H1 (cell line): ENCODE measurements around the gene PHYHD1. TPM values are rescaled to one million over a fixed set of nuclear protein-coding genes. Genes with fewer than 3 reads are reported as not detected.

ENCODE experiments used
- BCL11A ChIP-seq, 2 experiments: IDR thresholded peaks; one replicate each; pipeline ENCODE4 v1.6.1; 2011; ENCODE audit warnings: low read depth in 2 of 2, low read length in 2 of 2, mild to moderate bottlenecking in 2 of 2
- BRCA1 ChIP-seq: IDR thresholded peaks from 2 replicates; pipeline ENCODE4 v1.6.1; 2012; ENCODE audit warnings: low read depth, low read length, improper control_type of control experiment
- CBX8 ChIP-seq: fragments of 300-800, 300-1000 bp; sonication (generic); IDR thresholded peaks from 2 replicates; pipeline ENCODE4 v1.7.1; 2016; ENCODE audit warnings: low read depth, low read length, borderline replicate concordance
- CHD2 ChIP-seq: IDR thresholded peaks from 2 replicates; pipeline ENCODE4 v1.6.1; 2012; ENCODE audit warnings: low read length, improper control_type of control experiment
- CTBP2 ChIP-seq: IDR thresholded peaks from 2 replicates; pipeline ENCODE4 v1.7.0; 2011; ENCODE audit warnings: borderline replicate concordance, mild to moderate bottlenecking, moderate library complexity, mixed read lengths, low read length; ENCODE audit not compliant: insufficient read depth, insufficient read length
- CTCF ChIP-seq, 3 experiments: IDR thresholded peaks; 1 replicate in 2 of 3; 2 replicates in 1 of 3; pipeline versions ENCODE4 v1.5.1 to v1.6.1; 2011; ENCODE audit warnings: low read length in 3 of 3, mild to moderate bottlenecking in 3 of 3, inconsistent platforms in 2 of 3, low read depth in 1 of 3, moderate library complexity in 1 of 3; ENCODE audit not compliant: insufficient read depth in 1 of 3; ENCODE audit errors: control extremely low read depth in 1 of 3
- E2F6 ChIP-seq: IDR thresholded peaks from 2 replicates; pipeline ENCODE4 v1.6.1; 2012; ENCODE audit warnings: inconsistent platforms
- EGR1 ChIP-seq: IDR thresholded peaks from 2 replicates; pipeline ENCODE4 v1.6.1; 2011; ENCODE audit warnings: low read depth, low read length, borderline replicate concordance
- EZH2 ChIP-seq: fragments of 200-600 bp; sonication (generic); IDR thresholded peaks from 2 replicates; pipeline ENCODE4 v1.7.1; 2012; ENCODE audit warnings: low read depth, mild to moderate bottlenecking, moderate library complexity, low read length, inconsistent platforms; ENCODE audit not compliant: severe bottlenecking
- GABPA ChIP-seq: IDR thresholded peaks from 2 replicates; pipeline ENCODE4 v1.6.1; 2011; ENCODE audit warnings: mild to moderate bottlenecking, low read length, moderate library complexity, borderline replicate concordance; ENCODE audit not compliant: insufficient read depth
- JUN ChIP-seq: IDR thresholded peaks from 2 replicates; pipeline ENCODE4 v1.6.1; 2011; ENCODE audit warnings: low read depth, mild to moderate bottlenecking, improper control_type of control experiment, low read length
- KDM4A ChIP-seq: IDR thresholded peaks from one replicate; pipeline ENCODE4 v1.7.1; 2012; ENCODE audit warnings: low read depth, mild to moderate bottlenecking, moderate library complexity, low read length, inconsistent platforms; ENCODE audit not compliant: severe bottlenecking
- MAFK ChIP-seq: IDR thresholded peaks from 2 replicates; pipeline ENCODE4 v1.6.1; 2012; ENCODE audit warnings: low read depth, mild to moderate bottlenecking, improper control_type of control experiment, low read length
- POLR2A ChIP-seq, 2 experiments: IDR thresholded peaks; 1 replicate in 1 of 2; 2 replicates in 1 of 2; pipeline ENCODE4 v1.6.1; 2011; ENCODE audit warnings: low read depth in 2 of 2, low read length in 2 of 2, mild to moderate bottlenecking in 2 of 2; ENCODE audit errors: control extremely low read depth in 1 of 2
- POLR2AphosphoS5 ChIP-seq: IDR thresholded peaks from 2 replicates; pipeline ENCODE4 v1.6.1; 2011; ENCODE audit warnings: low read depth, low read length
- RFX5 ChIP-seq: IDR thresholded peaks from 2 replicates; pipeline ENCODE4 v1.6.1; 2011; ENCODE audit warnings: low read depth, low read length, improper control_type of control experiment, borderline replicate concordance
- SIN3A ChIP-seq, 2 experiments: IDR thresholded peaks in 1 of 2; conservative IDR thresholded peaks in 1 of 2; 2 replicates each; pipeline ENCODE4 v1.6.1; 2011 to 2012; ENCODE audit warnings: low read length in 2 of 2, improper control_type of control experiment in 1 of 2, low read depth in 1 of 2, mild to moderate bottlenecking in 1 of 2
- TAF1 ChIP-seq: IDR thresholded peaks from 2 replicates; pipeline ENCODE4 v1.6.1; 2011; ENCODE audit warnings: mild to moderate bottlenecking, low read depth, low read length
- TCF12 ChIP-seq: IDR thresholded peaks from 2 replicates; pipeline ENCODE4 v1.6.1; 2011; ENCODE audit warnings: low read depth, mild to moderate bottlenecking, low read length
- YY1 ChIP-seq: IDR thresholded peaks from 2 replicates; pipeline ENCODE4 v1.6.1; 2011; ENCODE audit warnings: low read depth, mild to moderate bottlenecking, low read length
- ZNF274 ChIP-seq: IDR thresholded peaks from 2 replicates; pipeline ENCODE4 v1.7.0; 2012; ENCODE audit warnings: low read length, borderline replicate concordance; ENCODE audit errors: extremely low read depth
- polyA plus RNA-seq, 7 experiments: library from polyadenylated mRNA; depleted of rRNA in 3 of 7; stranded (reverse) in 5 of 7; unstranded in 2 of 7; fragments of >200 nt in 5 of 7; fragments of 200-250 nt in 2 of 7; gene quantifications; 1 replicate in 5 of 7; 2 replicates in 1 of 7; 4 replicates in 1 of 7; pipeline versions ENCODE4 v1.2.1 to v1.2.3, GENCODE V29; 2011 to 2013; ENCODE audit warnings: missing spikeins in 2 of 7, mixed read lengths in 2 of 7
- total RNA-seq: library from RNA; stranded (reverse); fragmentation: NEBNext Ultra II Directional; extraction: Animal tissue kit (Norgen Biotek cat#: 25700); gene quantifications from 2 replicates; pipeline ENCODE4 v1.2.1, GENCODE V29; 2021

Gene PHYHD1
- total and polyA plus RNA-seq, 2 of the 8 experiments (the other 6 are each of a cell fraction or from before 2014, with no cell fraction given), result 14.1 to 25.6 TPM

- TF ChIP-seq CTCF (IDR thresholded peaks at IDR 0.05; ENCODE audit: control extremely low read depth in 1 of 3, insufficient read depth in 1 of 3, low read depth in 1 of 3, low read length in 3 of 3), result no peak
- TF ChIP-seq TAF1, result peak; percentile 97
- no peak for TF ChIP-seq MAFK
- TF ChIP-seq CTBP2, result no peak
- no peak for TF ChIP-seq EZH2
- TF ChIP-seq KDM4A, result peak; percentile 88
- TF ChIP-seq E2F6, result peak; percentile 7
- TF ChIP-seq JUN, result no peak
- no peak for TF ChIP-seq BRCA1
- no peak for TF ChIP-seq CBX8
- no peak for TF ChIP-seq GABPA
- peak; percentile 37 for TF ChIP-seq CHD2
- TF ChIP-seq YY1, result peak; percentile 98
- TF ChIP-seq POLR2A (IDR thresholded peaks at IDR 0.05; ENCODE audit: control extremely low read depth in 1 of 2, low read depth in 2 of 2, low read length in 2 of 2), result peak; percentile 85 to 90
- TF ChIP-seq POLR2AphosphoS5, result peak; percentile 81
- TF ChIP-seq BCL11A (IDR thresholded peaks at IDR 0.05; ENCODE audit: low read depth in 2 of 2, low read length in 2 of 2), result no peak
- TF ChIP-seq EGR1, result peak; percentile 100
- no peak for TF ChIP-seq ZNF274
- no peak for TF ChIP-seq TCF12
- TF ChIP-seq SIN3A (conservative IDR thresholded peaks at IDR 0.05 in 1 of 2, IDR thresholded peaks at IDR 0.05 in 1 of 2; ENCODE audit: low read depth in 1 of 2, low read length in 2 of 2), result peak in 1 of 2 experiments; percentile 79; a peak in 2 of 4 replicates
- TF ChIP-seq RFX5, result no peak
These were observed 26.9 kb downstream of the PHYHD1 start, which contains the start of the genes DOLK and NUP188 (continued) for GRCh38 chr9:128947527-128948301.
